Heart right ventricle (tissue), 16 donors: Measurements from ENCODE around the gene TRPM3. TPM values are rescaled to one million over a fixed set of nuclear protein-coding genes. Genes with fewer than 3 reads are reported as not detected.

Source experiments
- ATAC-seq, 8 donors: fragments of 200-7000 bp; cut with Tn5 transposase; one replicate each; pipeline ENCODE4 v1.9.1; 2020; ENCODE audit warnings: mild to moderate bottlenecking in 8 of 8, moderate library complexity in 8 of 8, moderate number of reproducible peaks in 1 of 8
- DNase-seq, 2 donors: peaks; one replicate each; pipeline ENCODE4 v3.0.0-alpha.2; 2020
- H3K27ac ChIP-seq, 10 donors: fragments of 200-600 bp; sonication (generic) in 2 of 10; one replicate each; pipeline versions ENCODE4 v1.5.0 to v1.8.0; 2020 to 2022; ENCODE audit warnings: mild to moderate bottlenecking in 3 of 10
- H3K27me3 ChIP-seq, 7 donors: fragments of 200-600 bp; one replicate each; pipeline ENCODE4 v1.8.0; 2021 to 2022; ENCODE audit warnings: mild to moderate bottlenecking in 2 of 7
- H3K36me3 ChIP-seq, 9 donors: fragments of 200-600 bp; sonication (generic) in 1 of 9; one replicate each; pipeline versions ENCODE4 v1.5.0 to v1.8.0; 2020 to 2022; ENCODE audit warnings: mild to moderate bottlenecking in 2 of 9
- H3K4me1 ChIP-seq, 9 donors: fragments of 200-600 bp; sonication (generic) in 1 of 9; one replicate each; pipeline versions ENCODE4 v1.5.0 to v1.8.0; 2020 to 2022; ENCODE audit warnings: mild to moderate bottlenecking in 4 of 9
- H3K4me3 ChIP-seq, 10 donors: fragments of 200-600 bp; sonication (generic) in 2 of 10; one replicate each; pipeline versions ENCODE4 v1.5.0 to v1.8.0; 2020 to 2022; ENCODE audit warnings: mild to moderate bottlenecking in 7 of 10, moderate library complexity in 2 of 10
- H3K9me3 ChIP-seq, 11 donors: fragments of 200-600 bp in 10 of 11; sonication (generic) in 2 of 11; one replicate each; pipeline versions ENCODE4 v1.5.0 to v1.8.0; 2013 to 2022; ENCODE audit warnings: mild to moderate bottlenecking in 2 of 11, control low read depth in 1 of 11, moderate library complexity in 1 of 11
- CTCF ChIP-seq, 9 donors: fragments of 200-600 bp; sonication (generic) in 2 of 9; IDR thresholded peaks; one replicate each; pipeline versions ENCODE4 v1.5.0 to v1.8.0; 2021 to 2022; ENCODE audit warnings: antibody characterized with exemption in 9 of 9, mild to moderate bottlenecking in 5 of 9, moderate library complexity in 1 of 9
- WGBS, 2 donors: extraction: QIAGEN DNeasy Blood & Tissue Kit; methylation state at CpG; one replicate each; pipeline ENCODE4 v1.1.7; 2013; ENCODE audit warnings: inconsistent platforms in 1 of 2; 5-methylcytosine and 5-hydroxymethylcytosine counted together
- intact Hi-C, 10 donors: fragments of 100-400 bp; cut with DNase I; formaldehyde crosslinking; loops; one replicate each; pipeline versions ENCODE4 v1.11.1 to v1.14.2; 2022
- polyA plus RNA-seq, 2 donors: library from polyadenylated mRNA; stranded (reverse); fragments of 200-250 nt; gene quantifications; one replicate each; pipeline ENCODE4 v1.2.3, GENCODE V29; 2013
- total RNA-seq, 10 donors: library from RNA; stranded (reverse); fragmentation: NEBNext Ultra II Directional in 3 of 10; extraction: Animal tissue kit (Norgen Biotek cat#: 25700) in 3 of 10; gene quantifications; one replicate each; pipeline versions ENCODE4 v1.2.1 to v1.2.4, GENCODE V29; 2021 to 2023
- donor health status: Arrhythmogenic right ventricular cardiomyopathy.
- donor health status: ischemic (EF 13 %, LVEDD 7.1; RV severe dilation, severe dysfunction).
- donor health status: healthy with polysubstance abuse.
- donor health status: DM: no; HTN: yes; CAD: no.
- donor health status: DM: no; HTN: no; CAD: no.
- donor health status: ischemic (EF 25% LVEDD 6.9; RV normal size, moderate dysfunction).
- donor health status: ischemic (EF 25% LVEDD 5.7; RV mildly dilated, moderate dysfunction).
- donor health status: healthy.
- donor health status: DM: yes; HTN: yes; CAD: no.
- donor health status: Ischemic cardiomyopathy.
- donor health status: ischemic (EF 35%, LVEDD 5.7; RV mildly dilated, moderate dysfunction).
- donor health status: nonischemic (EF 11% LVEDD 7.7; RV severe dilation, severe dysfunction).
- donor health status: DM: yes; HTN: yes; CAD: no.
- donor health status: PGD.
- donor health status: ischemic (EF 29% LVEDD 5.4; RV normal size, mild dysfunction).
- donor health status: nonischemic (EF 23%, LVEDD 6.1; RV moderate dilation, normal function).

TRPM3 gene
- total and polyA plus RNA-seq, 12 donors, result 0.05 to 1.3 (median 0.16) TPM; not detected in 1

GRCh38 chr9:70696694-70697335, 424.6 kb downstream of the TRPM3 start:
- Histone ChIP-seq H3K27me3 (no peaks in the 10 kb centered on the region), H3K9me3 (no peaks in the 10 kb centered on the region), H3K4me3 (no peak overlapping the region), H3K4me1 (no peaks in the 10 kb centered on the region), H3K27ac (no peak overlapping the region), H3K36me3 (no peaks in the 10 kb centered on the region)
- ATAC-seq, result no peak
- no peak for DNase-seq
- 60 to 72% methylated on average over 6 of the region's 6 CpGs for WGBS, 2 donors
- intact Hi-C loops, result no loop called here
- TF ChIP-seq CTCF (IDR thresholded peaks at IDR 0.05), result no peak

GRCh38 chr9:70694758-70695157, 426.7 kb downstream of the TRPM3 start:
- 83 to 92% methylated on average over 5 of the region's 5 CpGs for WGBS, 2 donors

GRCh38 chr9:70693186-70693585, 428.2 kb downstream of the TRPM3 start:
- no peak for TF ChIP-seq CTCF (IDR thresholded peaks at IDR 0.05)
- H3K27me3 ChIP-seq, result no peaks in the 10 kb centered on the region
- intact Hi-C loops, result no loop called here
- no peaks in the 10 kb centered on the region for H3K9me3 ChIP-seq
- H3K4me1 ChIP-seq, result no peaks in the 10 kb centered on the region
- no peak overlapping the region for H3K4me3 ChIP-seq
- DNase-seq (no peak), ATAC-seq (no peak)
- 84 to 90% methylated on average over 1 of the region's 1 CpG for WGBS, 2 donors
- H3K36me3 ChIP-seq, result no peaks in the 10 kb centered on the region
- H3K27ac ChIP-seq, result no peak overlapping the region

More at GRCh38 chr9:70694758-70695157, 426.7 kb downstream of the TRPM3 start:
- no peaks in the 10 kb centered on the region for H3K9me3 ChIP-seq
- H3K4me3 ChIP-seq, result no peak overlapping the region
- no peak for TF ChIP-seq CTCF (IDR thresholded peaks at IDR 0.05)
- H3K27ac ChIP-seq, result no peak overlapping the region
- no peak for ATAC-seq
- no peaks in the 10 kb centered on the region for H3K36me3 ChIP-seq
- H3K4me1 ChIP-seq, result no peaks in the 10 kb centered on the region
- no peaks in the 10 kb centered on the region for H3K27me3 ChIP-seq
- no peak for DNase-seq
- intact Hi-C loops, result no loop called here

- intact Hi-C loops, result no loop called here
- Histone ChIP-seq H3K27ac (no peak overlapping the region), H3K4me3 (no peak overlapping the region), H3K4me1 (no peaks in the 10 kb centered on the region), H3K9me3 (no peaks in the 10 kb centered on the region), H3K27me3 (no peaks in the 10 kb centered on the region), H3K36me3 (no peaks in the 10 kb centered on the region)
- no peak for DNase-seq
- TF ChIP-seq CTCF (IDR thresholded peaks at IDR 0.05), result no peak
- no peak for ATAC-seq
- WGBS, 2 donors, result 95 to 98% methylated on average over 4 of the region's 4 CpGs
Observed at GRCh38 chr9:70692431-70692830, 429.0 kb downstream of the TRPM3 start.
